GOT3 (cell line): Measurements from ENCODE around the gene KCNJ12.
"Not testable (repeated sequence)": the region's sequence is repeated elsewhere in the genome, so short reads cannot be mapped to it uniquely, and the experiment has no call there.

Source experiments
- DNase-seq: peaks from one replicate; lab custom pipeline; 2025; ENCODE audit warnings: mixed read lengths; lab: John Stamatoyannopoulos, UW

KCNJ12 gene

DNA sequence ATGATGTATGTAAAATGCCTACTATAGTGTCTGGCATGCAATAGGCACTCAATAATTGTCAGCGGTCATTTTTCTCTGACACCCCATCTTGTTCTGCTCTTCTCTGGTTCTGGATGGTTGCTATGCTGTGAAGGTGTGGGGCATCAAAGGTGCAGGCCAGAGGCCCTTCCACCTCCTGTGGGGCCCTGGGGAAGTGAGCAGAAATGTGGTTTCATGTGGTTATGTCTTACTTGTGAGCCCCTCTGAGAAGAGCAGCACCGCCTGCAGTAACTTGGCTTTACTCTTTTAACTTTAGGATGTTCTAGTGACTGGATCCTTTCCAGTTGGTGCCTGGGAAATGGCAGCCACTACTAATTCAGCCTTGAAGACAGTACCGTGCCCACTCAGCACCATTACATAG lies 32.1 kb downstream of the KCNJ12 start:
- not testable (repeated sequence) for DNase-seq

DNA sequence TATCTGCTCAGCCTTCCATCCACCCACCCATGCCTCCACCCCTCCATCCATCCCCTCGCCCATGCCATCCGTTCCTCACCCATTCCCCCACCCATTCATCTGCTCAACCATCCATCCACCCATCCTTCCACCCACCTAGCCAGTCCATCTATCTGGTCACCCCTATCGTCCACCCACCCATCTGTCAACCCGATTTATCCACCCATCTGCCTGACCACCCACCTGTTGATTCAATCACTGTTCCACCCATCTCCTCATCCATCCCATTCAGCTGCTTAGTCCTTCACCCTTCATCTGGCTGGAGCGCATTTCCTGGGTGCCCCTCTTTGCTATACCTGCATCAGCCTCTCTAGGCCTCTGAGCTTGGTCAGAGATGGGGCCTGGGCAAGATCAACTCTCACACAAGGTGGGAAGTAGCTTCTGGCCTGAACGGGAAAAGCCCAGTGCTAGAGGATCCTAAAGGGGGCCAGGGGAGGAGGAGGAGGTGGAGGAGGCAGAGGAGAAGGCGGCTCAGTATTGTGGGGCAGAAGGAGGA lies 32.7 kb downstream of the KCNJ12 start:
- DNase-seq, result not testable (repeated sequence)

DNA sequence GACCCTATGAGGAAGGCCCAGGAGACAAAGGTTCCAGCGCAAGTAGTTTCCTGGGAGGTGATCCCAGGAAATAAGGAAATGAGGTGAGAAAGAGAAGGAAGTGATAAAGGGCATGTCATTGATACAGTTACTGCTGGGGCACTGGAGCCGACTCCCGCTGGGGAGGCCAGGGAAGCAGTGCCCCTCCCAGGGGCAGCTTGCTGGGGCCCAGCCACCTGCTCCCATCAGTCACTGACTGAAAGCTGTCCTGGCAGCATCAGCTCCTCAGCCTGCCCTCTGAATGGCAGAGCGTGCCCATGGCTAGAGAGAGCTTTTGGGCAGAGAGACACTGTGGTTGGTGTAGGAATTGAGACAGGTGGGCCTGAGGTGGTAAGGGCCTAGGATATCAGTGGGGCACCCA lies 33.2 kb downstream of the KCNJ12 start:
- DNase-seq, result not testable (repeated sequence)

DNA sequence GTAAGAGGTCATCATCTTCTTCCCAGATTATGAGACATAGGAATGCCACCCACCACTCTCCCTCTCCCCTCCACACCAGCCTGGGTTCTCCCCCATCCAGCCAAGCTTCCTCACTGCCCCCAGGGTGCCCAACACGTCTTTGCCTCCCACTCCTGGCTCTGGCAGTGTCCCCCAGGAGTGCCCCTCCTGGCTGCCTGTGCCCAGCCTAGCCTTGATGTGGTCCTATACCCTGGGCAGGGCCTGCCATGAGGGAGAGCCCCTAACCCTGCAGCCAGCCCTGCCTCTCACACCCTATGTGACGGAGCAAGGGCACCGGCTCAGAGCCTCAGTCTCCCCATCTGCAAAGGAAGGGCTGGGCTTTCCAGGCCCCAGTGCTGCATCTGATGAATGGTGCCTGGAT lies 33.8 kb downstream of the KCNJ12 start:
- DNase-seq, result not testable (repeated sequence)

DNA sequence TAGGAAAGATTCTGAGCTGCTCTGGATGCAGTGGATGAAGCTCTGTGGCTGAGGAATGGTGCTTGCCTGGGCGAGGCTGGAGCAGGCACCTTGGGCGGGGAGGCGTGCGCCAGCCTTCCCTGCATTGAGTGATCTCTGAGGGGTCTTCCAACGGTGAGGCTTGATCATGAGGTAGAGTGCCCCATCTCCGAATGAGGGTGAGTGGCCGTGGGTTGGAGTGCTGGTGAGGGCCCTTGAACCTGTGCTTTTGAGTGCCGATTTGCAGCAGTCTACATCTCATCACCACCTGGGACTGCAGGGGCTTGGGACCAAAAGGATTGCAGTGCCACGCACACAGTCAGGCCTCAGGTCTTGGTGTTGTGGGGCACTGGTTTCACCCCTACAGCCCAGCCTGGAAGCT lies 34.2 kb downstream of the KCNJ12 start:
- not testable (repeated sequence) for DNase-seq

DNA sequence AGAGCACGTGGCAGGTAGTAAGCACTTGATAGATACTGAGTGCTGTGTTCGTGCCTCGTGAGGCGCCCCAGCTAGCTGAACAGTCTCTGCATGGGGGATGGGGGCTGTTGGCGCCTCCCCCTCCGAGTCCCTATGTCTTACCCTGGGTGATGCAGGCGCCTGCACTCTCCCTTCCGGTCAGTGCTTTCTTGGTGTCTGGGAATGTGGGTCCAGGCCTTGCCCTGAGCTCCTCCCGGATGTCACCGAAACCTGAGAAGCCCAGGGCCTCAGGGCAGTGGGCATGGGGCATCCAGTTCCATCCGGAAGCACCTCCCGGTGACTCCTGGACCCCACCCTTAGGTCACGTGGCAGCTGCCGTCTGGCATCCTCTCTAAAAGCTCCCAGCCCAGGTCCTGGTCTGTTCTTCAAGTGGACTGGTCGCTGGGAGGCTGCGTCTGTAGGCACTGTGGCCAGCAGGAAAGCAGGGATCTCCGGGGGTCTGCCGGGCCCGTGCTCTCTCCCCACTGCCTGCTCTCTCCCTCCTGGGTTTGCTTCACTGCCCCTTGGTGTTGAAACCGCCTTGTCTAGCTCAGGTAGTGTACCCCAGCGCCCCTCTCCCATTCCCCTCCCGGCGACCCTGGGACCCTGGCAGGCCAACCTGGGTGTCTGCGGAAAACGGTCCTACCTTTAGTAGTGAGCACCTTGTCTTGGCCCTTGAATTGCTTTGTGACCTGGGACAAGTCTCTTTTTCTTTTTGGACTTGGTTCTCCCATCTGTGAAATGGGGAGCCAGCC lies 34.9 kb downstream of the KCNJ12 start:
- not testable (repeated sequence) for DNase-seq

DNA sequence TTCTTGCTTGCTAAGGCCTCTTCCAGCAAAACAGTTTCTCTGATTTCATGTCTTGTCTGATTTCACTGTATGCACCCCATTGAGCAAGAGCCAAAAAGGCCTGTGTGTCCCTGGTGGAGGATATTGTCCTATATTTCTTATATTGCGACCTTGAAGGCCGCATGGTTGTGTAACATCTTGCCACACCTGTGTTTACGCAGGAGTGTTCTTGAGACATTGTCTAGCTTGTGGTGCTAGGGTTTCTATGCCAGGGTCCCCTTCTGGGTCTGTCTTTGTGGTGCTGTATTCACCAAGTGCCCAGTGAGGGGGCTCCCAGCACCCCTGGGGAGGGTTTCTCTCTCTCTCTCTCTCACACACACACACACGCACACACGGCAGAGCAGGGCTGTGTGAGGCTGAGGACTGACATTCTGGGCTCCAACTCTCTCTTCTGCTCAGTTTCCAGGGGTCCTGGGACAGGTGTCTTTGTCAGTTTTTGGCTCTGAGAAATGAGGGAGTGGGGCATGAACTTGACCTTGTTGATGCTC lies 35.6 kb downstream of the KCNJ12 start:
- not testable (repeated sequence) for DNase-seq

DNA sequence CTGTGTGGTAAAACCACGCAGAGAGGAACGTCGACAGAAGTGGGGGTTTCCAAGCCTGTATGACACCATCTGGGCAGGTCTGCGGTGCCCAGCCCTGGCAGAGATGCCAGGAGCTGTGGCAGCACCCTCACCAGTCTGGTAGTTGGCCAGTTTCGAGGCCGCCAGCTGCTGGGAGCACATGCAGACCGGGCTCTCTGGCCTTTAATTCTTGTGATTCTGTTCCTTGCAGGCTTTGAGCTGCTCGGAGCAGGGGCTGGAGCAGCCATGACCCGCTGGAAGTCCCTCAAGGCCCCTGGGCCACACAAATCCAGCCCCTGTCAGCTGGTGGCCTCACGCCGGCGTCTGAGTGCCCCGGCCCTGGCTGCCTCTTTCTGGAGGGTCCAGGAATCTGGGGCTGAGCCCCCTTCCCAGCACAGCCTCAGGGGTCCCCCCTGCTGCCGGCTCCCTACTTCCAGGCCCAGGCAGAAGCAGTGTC lies 36.1 kb downstream of the KCNJ12 start:
- DNase-seq, result not testable (repeated sequence)

DNA sequence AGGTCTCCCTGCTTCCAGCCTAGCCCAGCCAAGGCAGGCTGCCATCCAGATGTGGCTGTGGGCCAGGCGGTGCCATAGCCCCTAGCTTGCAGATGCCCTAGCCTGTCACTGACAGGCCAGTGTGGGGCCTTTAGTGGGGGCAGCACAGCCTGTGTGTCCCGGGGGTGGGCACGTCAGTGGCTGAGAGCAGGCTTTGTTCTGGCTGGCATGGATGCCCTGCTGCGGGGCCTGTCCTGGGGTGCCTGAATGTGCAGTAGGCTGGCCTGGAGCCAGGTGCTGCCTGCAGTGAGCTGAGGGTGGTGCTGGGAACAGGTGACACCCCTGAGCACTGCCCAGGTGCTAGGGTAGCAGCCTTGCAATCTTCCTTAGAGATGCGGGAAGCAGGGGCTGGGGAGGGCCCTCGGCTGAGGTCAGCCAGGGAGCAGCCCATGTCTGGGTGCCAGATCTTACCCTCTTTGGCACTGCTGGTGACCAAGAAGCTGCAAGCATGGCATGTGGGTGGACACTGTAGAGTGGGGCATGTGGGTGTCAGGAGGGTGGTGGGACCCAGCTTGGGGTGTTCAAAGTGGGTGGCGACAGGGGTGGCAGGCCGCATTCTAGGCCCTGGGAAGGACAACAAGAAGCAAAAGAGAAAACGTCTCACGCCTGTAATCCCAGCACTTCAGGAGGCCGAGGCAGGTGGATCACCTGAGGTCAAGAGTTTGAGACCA lies 37.6 kb downstream of the KCNJ12 start:
- DNase-seq, result not testable (repeated sequence)

DNA sequence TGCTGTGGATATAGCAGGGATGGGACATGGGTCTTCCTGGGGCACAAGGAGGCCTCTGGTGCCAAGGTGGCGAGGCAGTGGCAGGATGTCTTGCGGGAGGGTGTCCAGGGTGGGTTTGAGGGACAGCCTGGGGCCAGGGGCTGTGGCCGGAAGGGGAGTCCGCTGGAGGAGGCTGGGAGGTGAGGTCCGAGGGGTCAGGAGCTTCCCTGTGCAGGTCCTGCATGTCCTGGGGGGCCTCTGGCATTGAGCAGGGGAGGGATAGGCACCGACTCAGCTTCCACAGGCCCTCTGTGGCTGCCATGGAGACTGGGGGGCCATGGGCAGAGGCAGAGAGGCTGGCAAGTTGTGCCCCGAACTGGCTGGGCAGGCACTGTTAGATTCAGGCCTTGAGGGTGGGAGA lies 38.5 kb downstream of the KCNJ12 start:
- not testable (repeated sequence) for DNase-seq

DNA sequence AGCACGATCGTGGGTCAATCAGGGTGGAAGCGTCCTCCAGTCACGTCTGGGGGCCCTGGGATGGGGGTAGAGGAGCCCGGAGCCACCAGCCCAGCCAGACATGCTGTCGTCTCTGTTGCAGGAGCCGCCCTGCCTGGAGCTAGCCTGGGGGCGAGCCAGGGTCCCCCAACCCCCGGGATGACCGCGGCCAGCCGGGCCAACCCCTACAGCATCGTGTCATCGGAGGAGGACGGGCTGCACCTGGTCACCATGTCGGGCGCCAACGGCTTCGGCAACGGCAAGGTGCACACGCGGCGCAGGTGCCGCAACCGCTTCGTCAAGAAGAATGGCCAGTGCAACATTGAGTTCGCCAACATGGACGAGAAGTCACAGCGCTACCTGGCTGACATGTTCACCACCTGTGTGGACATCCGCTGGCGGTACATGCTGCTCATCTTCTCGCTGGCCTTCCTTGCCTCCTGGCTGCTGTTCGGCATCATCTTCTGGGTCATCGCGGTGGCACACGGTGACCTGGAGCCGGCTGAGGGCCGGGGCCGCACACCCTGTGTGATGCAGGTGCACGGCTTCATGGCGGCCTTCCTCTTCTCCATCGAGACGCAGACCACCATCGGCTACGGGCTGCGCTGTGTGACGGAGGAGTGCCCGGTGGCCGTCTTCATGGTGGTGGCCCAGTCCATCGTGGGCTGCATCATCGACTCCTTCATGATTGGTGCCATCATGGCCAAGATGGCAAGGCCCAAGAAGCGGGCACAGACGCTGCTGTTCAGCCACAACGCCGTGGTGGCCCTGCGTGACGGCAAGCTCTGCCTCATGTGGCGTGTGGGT lies 39.2 kb downstream of the KCNJ12 start:
- not testable (repeated sequence) for DNase-seq

DNA sequence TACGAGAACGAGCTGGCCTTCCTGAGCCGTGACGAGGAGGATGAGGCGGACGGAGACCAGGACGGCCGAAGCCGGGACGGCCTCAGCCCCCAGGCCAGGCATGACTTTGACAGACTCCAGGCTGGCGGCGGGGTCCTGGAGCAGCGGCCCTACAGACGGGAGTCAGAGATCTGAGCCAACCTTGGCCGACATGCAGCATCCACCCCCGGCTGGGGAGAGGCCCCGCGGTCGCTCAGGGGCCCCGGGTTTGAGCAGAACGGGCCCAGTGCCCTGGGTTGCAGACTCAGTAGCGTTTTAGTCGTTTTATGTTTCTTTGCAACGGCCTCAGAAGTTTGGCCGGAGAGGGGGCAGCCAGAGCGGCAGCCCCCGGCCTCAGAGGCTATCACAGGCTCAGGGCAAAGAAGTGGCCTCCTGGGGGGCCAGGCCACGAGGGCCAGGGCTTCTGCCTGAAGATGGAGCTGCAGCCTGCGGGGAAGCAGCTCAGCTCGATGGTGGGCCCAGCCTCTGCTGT lies 40.4 kb downstream of the KCNJ12 start:
- not testable (repeated sequence) for DNase-seq

DNA sequence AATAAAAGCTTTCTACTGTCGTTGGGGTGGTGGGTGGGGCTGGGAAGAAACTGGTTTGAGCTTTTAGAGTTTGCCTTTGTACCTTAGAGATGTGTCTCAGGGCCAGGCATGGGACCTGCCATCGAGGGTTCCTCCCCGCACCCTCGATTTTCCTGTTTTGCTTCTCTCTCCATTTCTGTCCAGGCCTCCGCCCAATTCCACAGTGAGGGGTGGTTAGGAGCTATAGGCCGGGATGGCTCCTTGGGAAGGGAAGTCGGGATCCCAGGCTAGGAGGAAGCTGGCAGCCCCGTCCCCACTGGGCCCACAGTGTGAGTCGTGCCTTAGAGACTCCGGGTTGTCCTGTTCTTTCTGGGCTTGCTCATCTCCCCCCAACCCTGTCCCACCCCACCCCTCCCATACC lies 41.2 kb downstream of the KCNJ12 start:
- not testable (repeated sequence) for DNase-seq

DNA sequence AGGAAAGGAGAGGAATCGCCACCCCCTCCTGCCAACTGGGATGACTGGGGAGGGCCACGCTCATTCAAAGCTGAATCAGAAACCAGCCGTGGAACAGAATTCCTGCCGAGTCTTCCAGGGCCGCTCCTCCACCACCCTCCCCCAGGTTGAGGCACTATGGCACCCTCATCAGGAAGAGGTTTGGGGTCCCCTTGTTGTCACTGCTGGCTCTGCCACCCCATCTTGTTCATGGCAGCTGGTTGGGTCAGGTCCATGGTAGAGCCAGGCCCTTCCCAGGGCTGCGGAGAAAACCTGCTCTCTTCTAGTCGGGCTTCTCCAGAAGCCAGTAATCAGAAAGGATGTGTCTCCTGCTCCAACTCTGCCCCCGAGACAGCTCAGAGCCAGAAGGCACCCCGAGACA lies 41.8 kb downstream of the KCNJ12 start:
- DNase-seq, result no peak

DNA sequence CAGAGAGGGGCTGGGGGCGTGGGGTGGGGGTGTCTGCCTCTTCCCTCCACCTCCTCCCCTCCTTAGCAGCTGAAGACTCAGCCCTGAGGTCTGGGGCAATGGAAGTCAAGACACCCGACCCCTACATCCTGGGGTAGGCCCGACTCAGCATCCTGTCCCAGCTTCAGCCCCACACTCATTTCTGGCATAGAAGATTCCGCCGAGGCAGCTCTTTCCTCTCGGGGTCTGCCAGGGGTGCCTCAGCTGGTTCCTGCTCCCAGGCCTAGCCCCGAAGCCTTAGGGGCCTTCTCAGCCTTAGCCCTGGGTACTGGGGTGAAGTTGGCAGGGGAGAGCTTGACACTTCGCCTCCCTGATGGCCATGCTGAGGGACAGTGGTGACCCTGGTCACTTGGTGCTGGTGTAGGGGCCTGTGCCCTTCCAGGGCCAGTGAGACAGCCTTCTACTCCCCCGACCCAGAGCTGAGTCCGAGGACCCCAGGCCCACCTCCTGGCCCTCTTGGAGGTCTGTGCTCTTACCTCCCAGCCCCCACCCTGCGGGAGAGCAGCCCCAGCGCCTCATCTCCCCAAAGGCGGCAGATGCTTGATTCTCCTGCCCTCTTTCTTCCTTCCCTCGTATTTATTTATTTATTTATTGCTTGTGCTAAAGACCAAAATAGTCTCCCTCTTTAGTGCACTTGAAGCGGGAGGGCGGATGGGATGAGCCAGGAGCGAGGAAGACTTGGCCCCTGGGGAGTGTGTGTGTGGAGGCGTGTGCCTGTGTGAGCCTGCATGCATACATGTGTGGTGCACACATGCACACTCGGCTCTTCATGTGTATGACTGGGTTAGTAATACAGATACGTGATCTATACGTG lies 42.5 kb downstream of the KCNJ12 start:
- DNase-seq, result no peak

DNA sequence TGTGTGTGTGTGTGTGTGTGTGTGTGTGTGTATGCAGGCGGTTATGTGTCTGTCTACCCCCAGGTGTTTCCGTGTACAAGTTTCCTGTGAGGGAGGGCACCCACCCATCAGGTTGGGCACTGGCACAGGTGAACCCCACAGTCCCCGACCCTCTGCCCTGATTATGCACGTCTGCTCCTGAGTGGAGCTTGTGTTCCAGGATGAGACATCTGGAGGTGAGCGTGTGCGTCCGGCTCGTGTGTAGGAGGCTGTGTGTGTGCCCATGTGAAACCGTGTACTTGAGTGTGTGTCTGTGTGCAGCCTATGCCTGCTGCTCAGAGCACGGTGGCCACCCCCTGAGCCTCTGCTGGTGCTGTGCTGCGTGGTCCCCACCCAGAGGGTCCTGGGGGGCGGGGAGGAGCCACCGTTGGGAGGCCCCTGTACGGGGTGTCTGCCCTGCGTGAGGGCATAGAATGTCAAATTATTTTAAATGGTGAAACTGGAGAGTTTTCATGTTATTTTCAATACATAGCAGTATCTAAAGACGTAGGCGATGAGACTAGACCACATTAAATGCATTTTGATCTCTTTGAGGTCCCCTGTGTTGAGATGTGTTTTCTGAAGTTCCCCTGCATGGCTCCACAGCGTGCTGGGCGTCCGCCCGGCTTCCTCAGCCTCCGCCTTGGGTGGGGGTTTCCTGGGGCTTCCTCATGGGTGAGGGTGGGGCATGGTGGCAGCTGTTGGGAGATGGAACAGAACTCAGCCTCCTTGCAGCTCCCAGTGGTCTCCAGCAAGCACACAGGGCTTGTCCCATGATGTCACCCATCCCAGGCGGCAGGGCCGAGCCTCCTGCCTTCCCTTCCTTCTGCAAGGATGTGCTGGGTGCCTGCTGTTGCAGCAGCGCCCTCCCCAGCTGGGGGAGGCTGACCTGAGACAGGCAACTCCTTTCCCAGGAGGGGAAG lies 43.4 kb downstream of the KCNJ12 start:
- DNase-seq, result no peak

DNA sequence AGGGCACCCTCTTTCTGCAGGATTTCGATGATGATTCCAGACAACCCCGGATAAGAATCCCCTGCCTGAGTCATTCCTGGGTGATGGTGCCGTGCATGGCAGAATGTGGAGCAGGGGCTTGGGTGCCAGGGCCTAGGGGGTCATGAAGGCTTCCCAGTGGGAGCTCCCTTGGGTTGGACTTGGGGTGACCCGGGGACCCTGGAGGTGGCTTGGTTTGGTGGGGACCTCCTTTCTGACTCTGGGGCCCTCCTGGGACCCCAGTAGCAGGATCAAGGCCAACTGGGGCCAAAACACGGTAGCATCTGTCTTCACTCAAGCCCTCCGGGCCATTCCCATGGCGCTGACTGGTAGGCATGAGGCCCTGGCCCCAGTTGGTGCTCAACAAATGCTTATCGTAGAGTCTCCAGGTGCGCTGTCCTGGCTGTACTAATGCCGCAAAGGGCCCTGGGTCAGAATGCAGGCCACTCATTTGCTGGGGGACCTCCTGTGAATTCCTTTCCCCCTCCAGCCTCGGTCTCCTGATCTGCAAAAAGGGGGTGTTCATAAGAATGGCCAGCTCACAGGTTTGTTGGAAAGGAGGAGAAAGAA lies 44.4 kb downstream of the KCNJ12 start:
- DNase-seq, result not testable (repeated sequence)

DNA sequence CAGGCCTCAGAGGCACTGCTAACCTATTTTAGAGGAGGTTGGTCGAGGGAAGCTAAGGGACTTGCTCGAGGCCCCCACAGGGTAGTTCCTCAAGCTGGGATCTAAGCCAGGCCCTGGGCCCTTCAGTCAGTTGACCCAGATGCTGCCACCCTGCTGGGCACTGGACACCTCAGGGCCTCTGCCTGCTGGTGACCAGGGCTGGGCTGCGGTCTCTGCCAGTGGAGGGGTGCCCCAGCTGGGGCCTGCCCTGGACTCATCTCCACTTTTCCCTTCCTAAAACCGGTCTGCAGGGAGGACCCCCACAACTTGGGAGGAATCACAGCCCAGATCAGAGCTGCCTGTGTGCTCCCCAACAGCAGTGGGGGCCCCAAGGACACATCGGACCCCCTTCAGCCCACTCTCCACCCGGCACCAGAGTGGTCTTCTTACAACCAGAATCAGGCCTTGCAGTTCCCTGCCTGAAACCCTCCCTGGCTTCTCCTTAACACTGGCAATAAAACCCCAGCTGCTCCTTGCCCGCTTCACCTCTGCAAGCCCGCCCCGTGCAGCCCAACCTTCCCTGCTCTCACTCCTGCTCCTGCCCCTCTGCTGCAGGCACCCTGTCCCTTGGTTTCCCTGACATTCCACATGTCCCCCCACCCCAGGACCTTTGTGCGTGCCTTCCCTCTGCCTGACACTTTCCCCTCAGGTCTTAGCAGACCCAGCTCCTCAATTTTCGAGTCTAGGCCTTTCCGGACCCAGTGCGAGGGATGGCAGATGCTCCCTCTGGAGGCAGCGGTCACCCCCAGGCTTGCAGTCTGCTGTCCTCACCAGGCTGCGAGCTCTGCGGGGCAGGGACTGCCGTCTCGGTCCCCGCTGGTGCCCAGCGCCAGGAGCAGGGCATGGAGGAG lies 45.5 kb downstream of the KCNJ12 start:
- DNase-seq, result not testable (repeated sequence)
